ENCODE results near the gene RBM4B. TPM values are rescaled to one million over a fixed set of nuclear protein-coding genes. Genes with fewer than 3 reads are reported as not detected.

RBM4B gene
- total and polyA plus RNA-seq, 2 experiments from 2014 or later = 28.0 to 31.0 TPM

DNA sequence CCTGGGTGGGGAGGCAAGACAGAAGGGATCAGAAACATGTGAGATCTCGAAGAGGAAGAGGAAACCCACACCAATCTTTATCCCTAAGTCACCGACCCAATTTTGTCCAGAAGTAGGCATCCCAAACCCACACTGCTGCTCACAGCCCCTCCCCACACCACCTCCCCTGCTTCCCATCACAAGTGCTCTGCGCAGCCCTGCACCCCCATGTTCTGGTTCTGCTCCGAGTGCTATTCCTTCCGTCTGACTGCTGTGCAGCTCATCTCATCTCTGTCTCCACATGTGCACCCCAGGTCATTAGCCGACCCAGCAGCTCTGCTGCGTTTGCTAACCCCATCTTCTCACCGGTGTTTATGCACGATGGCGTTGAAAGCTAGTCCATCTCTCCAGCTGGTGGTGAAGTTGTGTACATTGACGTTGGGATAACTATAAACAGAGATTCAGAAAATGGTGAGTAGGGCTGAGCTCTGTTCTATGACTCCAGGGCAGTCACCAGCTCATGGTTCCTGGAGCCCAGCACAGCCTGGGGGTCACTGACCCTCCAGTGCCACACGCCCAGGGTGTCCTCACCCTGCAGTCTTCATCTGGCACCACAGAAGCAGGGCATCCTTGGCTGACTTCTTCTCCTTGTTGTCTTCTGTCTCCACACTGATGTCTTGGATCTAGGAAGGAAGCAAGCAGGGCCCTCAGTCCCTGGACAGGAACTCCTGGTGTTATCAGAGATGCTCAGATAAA lies 36.2 kb upstream of the RBM4B start:
- no peak overlapping the region for H3K27ac Mint-ChIP-seq
- H3K27me3 ChIP-seq (ENCODE audit: insufficient read depth) = no peaks in the 10 kb centered on the region
- H3K36me3 ChIP-seq (ENCODE audit: insufficient read depth) = no peaks in the 10 kb centered on the region; the same call in 1 of the 2 replicates
- TF ChIP-seq, protein P1, sequence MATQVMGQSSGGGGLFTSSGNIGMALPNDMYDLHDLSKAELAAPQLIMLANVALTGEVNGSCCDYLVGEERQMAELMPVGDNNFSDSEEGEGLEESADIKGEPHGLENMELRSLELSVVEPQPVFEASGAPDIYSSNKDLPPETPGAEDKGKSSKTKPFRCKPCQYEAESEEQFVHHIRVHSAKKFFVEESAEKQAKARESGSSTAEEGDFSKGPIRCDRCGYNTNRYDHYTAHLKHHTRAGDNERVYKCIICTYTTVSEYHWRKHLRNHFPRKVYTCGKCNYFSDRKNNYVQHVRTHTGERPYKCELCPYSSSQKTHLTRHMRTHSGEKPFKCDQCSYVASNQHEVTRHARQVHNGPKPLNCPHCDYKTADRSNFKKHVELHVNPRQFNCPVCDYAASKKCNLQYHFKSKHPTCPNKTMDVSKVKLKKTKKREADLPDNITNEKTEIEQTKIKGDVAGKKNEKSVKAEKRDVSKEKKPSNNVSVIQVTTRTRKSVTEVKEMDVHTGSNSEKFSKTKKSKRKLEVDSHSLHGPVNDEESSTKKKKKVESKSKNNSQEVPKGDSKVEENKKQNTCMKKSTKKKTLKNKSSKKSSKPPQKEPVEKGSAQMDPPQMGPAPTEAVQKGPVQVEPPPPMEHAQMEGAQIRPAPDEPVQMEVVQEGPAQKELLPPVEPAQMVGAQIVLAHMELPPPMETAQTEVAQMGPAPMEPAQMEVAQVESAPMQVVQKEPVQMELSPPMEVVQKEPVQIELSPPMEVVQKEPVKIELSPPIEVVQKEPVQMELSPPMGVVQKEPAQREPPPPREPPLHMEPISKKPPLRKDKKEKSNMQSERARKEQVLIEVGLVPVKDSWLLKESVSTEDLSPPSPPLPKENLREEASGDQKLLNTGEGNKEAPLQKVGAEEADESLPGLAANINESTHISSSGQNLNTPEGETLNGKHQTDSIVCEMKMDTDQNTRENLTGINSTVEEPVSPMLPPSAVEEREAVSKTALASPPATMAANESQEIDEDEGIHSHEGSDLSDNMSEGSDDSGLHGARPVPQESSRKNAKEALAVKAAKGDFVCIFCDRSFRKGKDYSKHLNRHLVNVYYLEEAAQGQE (IDR thresholded peaks at IDR 0.05; ENCODE audit: unreplicated experiment) = no peak
- TF ChIP-seq ZNF114 (CRISPR knock-in tag; IDR thresholded peaks at IDR 0.05) = no peak
- TF ChIP-seq ZNF331 (CRISPR knock-in tag; IDR thresholded peaks at IDR 0.05; ENCODE audit: low read depth) = no peak
- TF ChIP-seq STAT1 (IDR thresholded peaks at IDR 0.05; ENCODE audit: unreplicated experiment) = no peak
- TF ChIP-seq, protein P2, sequence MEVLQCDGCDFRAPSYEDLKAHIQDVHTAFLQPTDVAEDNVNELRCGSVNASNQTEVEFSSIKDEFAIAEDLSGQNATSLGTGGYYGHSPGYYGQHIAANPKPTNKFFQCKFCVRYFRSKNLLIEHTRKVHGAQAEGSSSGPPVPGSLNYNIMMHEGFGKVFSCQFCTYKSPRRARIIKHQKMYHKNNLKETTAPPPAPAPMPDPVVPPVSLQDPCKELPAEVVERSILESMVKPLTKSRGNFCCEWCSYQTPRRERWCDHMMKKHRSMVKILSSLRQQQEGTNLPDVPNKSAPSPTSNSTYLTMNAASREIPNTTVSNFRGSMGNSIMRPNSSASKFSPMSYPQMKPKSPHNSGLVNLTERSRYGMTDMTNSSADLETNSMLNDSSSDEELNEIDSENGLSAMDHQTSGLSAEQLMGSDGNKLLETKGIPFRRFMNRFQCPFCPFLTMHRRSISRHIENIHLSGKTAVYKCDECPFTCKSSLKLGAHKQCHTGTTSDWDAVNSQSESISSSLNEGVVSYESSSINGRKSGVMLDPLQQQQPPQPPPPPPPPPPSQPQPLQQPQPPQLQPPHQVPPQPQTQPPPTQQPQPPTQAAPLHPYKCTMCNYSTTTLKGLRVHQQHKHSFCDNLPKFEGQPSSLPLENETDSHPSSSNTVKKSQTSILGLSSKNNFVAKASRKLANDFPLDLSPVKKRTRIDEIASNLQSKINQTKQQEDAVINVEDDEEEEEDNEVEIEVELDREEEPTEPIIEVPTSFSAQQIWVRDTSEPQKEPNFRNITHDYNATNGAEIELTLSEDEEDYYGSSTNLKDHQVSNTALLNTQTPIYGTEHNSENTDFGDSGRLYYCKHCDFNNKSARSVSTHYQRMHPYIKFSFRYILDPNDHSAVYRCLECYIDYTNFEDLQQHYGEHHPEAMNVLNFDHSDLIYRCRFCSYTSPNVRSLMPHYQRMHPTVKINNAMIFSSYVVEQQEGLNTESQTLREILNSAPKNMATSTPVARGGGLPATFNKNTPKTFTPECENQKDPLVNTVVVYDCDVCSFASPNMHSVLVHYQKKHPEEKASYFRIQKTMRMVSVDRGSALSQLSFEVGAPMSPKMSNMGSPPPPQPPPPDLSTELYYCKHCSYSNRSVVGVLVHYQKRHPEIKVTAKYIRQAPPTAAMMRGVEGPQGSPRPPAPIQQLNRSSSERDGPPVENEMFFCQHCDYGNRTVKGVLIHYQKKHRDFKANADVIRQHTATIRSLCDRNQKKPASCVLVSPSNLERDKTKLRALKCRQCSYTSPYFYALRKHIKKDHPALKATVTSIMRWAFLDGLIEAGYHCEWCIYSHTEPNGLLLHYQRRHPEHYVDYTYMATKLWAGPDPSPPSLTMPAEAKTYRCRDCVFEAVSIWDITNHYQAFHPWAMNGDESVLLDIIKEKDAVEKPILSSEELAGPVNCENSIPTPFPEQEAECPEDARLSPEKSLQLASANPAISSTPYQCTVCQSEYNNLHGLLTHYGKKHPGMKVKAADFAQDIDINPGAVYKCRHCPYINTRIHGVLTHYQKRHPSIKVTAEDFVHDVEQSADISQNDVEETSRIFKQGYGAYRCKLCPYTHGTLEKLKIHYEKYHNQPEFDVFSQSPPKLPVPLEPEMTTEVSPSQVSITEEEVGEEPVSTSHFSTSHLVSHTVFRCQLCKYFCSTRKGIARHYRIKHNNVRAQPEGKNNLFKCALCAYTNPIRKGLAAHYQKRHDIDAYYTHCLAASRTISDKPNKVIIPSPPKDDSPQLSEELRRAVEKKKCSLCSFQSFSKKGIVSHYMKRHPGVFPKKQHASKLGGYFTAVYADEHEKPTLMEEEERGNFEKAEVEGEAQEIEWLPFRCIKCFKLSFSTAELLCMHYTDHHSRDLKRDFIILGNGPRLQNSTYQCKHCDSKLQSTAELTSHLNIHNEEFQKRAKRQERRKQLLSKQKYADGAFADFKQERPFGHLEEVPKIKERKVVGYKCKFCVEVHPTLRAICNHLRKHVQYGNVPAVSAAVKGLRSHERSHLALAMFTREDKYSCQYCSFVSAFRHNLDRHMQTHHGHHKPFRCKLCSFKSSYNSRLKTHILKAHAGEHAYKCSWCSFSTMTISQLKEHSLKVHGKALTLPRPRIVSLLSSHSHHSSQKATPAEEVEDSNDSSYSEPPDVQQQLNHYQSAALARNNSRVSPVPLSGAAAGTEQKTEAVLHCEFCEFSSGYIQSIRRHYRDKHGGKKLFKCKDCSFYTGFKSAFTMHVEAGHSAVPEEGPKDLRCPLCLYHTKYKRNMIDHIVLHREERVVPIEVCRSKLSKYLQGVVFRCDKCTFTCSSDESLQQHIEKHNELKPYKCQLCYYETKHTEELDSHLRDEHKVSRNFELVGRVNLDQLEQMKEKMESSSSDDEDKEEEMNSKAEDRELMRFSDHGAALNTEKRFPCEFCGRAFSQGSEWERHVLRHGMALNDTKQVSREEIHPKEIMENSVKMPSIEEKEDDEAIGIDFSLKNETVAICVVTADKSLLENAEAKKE (CRISPR knock-in tag; IDR thresholded peaks at IDR 0.05) = no peak
- TF ChIP-seq JUNB (IDR thresholded peaks at IDR 0.05; ENCODE audit: unreplicated experiment) = no peak
- TF ChIP-seq POLR2AphosphoS5 (IDR thresholded peaks at IDR 0.05; ENCODE audit: low read depth) = no peak
- TF ChIP-seq EZH2 (IDR thresholded peaks at IDR 0.05; ENCODE audit: low read depth, unreplicated experiment) = no peak
- TF ChIP-seq CREB1 (CRISPR knock-in tag; IDR thresholded peaks at IDR 0.05; ENCODE audit: low read depth) = no peak
- TF ChIP-seq, protein P3, sequence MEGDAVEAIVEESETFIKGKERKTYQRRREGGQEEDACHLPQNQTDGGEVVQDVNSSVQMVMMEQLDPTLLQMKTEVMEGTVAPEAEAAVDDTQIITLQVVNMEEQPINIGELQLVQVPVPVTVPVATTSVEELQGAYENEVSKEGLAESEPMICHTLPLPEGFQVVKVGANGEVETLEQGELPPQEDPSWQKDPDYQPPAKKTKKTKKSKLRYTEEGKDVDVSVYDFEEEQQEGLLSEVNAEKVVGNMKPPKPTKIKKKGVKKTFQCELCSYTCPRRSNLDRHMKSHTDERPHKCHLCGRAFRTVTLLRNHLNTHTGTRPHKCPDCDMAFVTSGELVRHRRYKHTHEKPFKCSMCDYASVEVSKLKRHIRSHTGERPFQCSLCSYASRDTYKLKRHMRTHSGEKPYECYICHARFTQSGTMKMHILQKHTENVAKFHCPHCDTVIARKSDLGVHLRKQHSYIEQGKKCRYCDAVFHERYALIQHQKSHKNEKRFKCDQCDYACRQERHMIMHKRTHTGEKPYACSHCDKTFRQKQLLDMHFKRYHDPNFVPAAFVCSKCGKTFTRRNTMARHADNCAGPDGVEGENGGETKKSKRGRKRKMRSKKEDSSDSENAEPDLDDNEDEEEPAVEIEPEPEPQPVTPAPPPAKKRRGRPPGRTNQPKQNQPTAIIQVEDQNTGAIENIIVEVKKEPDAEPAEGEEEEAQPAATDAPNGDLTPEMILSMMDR (conservative IDR thresholded peaks at IDR 0.05; ENCODE audit: low read depth in 2 of 2) = no peak
- no peak for TF ChIP-seq EZH2phosphoT487 (IDR thresholded peaks at IDR 0.05; ENCODE audit: unreplicated experiment)
- no peak for TF ChIP-seq NANOG (IDR thresholded peaks at IDR 0.05; ENCODE audit: borderline replicate concordance)
- no peaks in the 10 kb centered on the region for H4K20me1 ChIP-seq (replicated peaks; ENCODE audit: insufficient read depth)
- H3K4me1 Mint-ChIP-seq = peaks cover 19% of the 10 kb centered on the region; the same call in 2 of the 3 replicates
- H2AFZ ChIP-seq = no peak overlapping the region
- H3K4me1 ChIP-seq (ENCODE audit: insufficient read depth) = peaks cover 4% of the 10 kb centered on the region; the same call in 1 of the 2 replicates
- no peak overlapping the region for H3K4me2 ChIP-seq
- peaks cover 36% of the 10 kb centered on the region for H3K36me3 Mint-ChIP-seq (ENCODE audit: low read depth)
- no peaks in the 10 kb centered on the region for H3K9me2 ChIP-seq (ENCODE audit: insufficient read depth)
- no peak overlapping the region for H3K4me3 Mint-ChIP-seq
- H3K79me2 ChIP-seq (replicated peaks; ENCODE audit: insufficient read depth) = no peaks in the 10 kb centered on the region
- peaks cover 6% of the 10 kb centered on the region for H3K27me3 Mint-ChIP-seq (ENCODE audit: insufficient read depth, low read depth, poor library complexity)
- DNase-seq (ENCODE audit: low spot score) (no peak), ATAC-seq (no peak)
- no peak overlapping the region for H3K27ac ChIP-seq (ENCODE audit: low read depth)
- H3F3A ChIP-seq (replicated peaks; ENCODE audit: low read depth) = no peaks in the 10 kb centered on the region
- H3K9me3 Mint-ChIP-seq = no peaks in the 10 kb centered on the region
- H3K4me3 ChIP-seq = no peak overlapping the region
